Testis (tissue), 3 donors: ENCODE measurements around the gene OPALIN. TPM values are rescaled to one million over a fixed set of nuclear protein-coding genes. Genes with fewer than 3 reads are reported as not detected.

Experiments
- DNase-seq: peaks from one replicate; pipeline ENCODE4 v3.0.0-alpha.2; 2019
- H3K27ac ChIP-seq, 2 donors: fragments of 200-600 bp; sonication (generic); one replicate each; pipeline ENCODE4 v1.5.1; 2019
- H3K27me3 ChIP-seq: fragments of 200-600 bp; sonication (generic); one replicate; pipeline ENCODE4 v1.5.1; 2019
- H3K36me3 ChIP-seq: fragments of 200-600 bp; sonication (generic); one replicate; pipeline ENCODE4 v1.5.1; 2017; ENCODE audit warnings: low read depth; ENCODE audit errors: missing control alignments
- H3K4me1 ChIP-seq: fragments of 200-600 bp; sonication (generic); one replicate; pipeline ENCODE4 v1.5.1; 2019
- H3K4me3 ChIP-seq, 2 donors: fragments of 200-600 bp; sonication (generic); one replicate each; pipeline ENCODE4 v1.5.1; 2017 to 2019
- H3K9me3 ChIP-seq: fragments of 200-600 bp; sonication (generic); one replicate; pipeline ENCODE4 v1.5.1; 2017
- CTCF ChIP-seq, 3 experiments: fragments of 450-650 bp in 2 of 3; fragments of 200-600 bp in 1 of 3; sonication (generic) in 1 of 3; IDR thresholded peaks; one replicate each; pipeline ENCODE4 v1.5.1; 2016 to 2019; ENCODE audit warnings: antibody characterized with exemption in 3 of 3, mild to moderate bottlenecking in 2 of 3, moderate library complexity in 1 of 3
- POLR2A ChIP-seq: fragments of 450-650 bp; IDR thresholded peaks from one replicate; pipeline ENCODE4 v1.6.1; 2017; ENCODE audit warnings: antibody characterized with exemption, mild to moderate bottlenecking, moderate library complexity
- WGBS, 2 donors: methylation state at CpG; one replicate each; pipeline ENCODE4 v1.1.5; 2018; 5-methylcytosine and 5-hydroxymethylcytosine counted together
- intact Hi-C: fragments of 100-400 bp; cut with DNase I; formaldehyde crosslinking; loops from one replicate; pipeline ENCODE4 v1.15.1; 2023; ENCODE audit warnings: low total_unique reads
- polyA plus RNA-seq: library from polyadenylated mRNA; stranded (reverse); fragments of 350-450 nt; fragmentation: Illumina TruSeq; extraction: RNeasy Lipid Tissue Mini Kit (QIAGEN cat#74804); gene quantifications from one replicate; pipeline ENCODE4 v1.2.3, GENCODE V29; 2014; ENCODE audit warnings: low read depth, low replicate concordance; ENCODE audit not compliant: insufficient read depth
- total RNA-seq, 2 donors: library from RNA; depleted of rRNA; stranded (reverse); fragments of >200 nt; gene quantifications; one replicate each; pipeline ENCODE4 v1.2.3, GENCODE V29; 2016

The OPALIN gene
- total and polyA plus RNA-seq, 3 donors from 2014 or later: not detected

GRCh38 chr10:96304230-96304629 is 54.6 kb downstream of the OPALIN start, which contains the start of gene DNTT:
TSS of gene DNTT (plus strand) at chr10:96304434. CDS start at chr10:96304498, 64 bp downstream.
- Histone ChIP-seq H3K27me3 (no peaks in the 10 kb centered on the region), H3K36me3 (no peaks in the 10 kb centered on the region), H3K27ac (no peak within 1 kb of the TSS), H3K4me1 (no peaks in the 10 kb centered on the region), H3K4me3 (no peak within 1 kb of the TSS), H3K9me3 (no peaks in the 10 kb centered on the region)
- intact Hi-C loops: no loop called here
- no peak for TF ChIP-seq CTCF (IDR thresholded peaks at IDR 0.05)
- TF ChIP-seq POLR2A: no peak
- DNase-seq: no peak
- 82 to 85% methylated on average over 5 to 8 of the region's 8 CpGs for WGBS, 2 donors

GRCh38 chr10:96301616-96302015 is 57.2 kb downstream of the OPALIN start:
- no peak for DNase-seq
- Histone ChIP-seq H3K27ac (no peak overlapping the region), H3K27me3 (no peaks in the 10 kb centered on the region), H3K4me3 (no peak overlapping the region), H3K4me1 (no peaks in the 10 kb centered on the region), H3K36me3 (no peaks in the 10 kb centered on the region), H3K9me3 (no peaks in the 10 kb centered on the region)
- TF ChIP-seq POLR2A (no peak), CTCF (IDR thresholded peaks at IDR 0.05) (no peak)
- WGBS, 2 donors: 53 to 69% methylated on average over 1 of the region's 1 CpG
- intact Hi-C loops: no loop called here

DNA sequence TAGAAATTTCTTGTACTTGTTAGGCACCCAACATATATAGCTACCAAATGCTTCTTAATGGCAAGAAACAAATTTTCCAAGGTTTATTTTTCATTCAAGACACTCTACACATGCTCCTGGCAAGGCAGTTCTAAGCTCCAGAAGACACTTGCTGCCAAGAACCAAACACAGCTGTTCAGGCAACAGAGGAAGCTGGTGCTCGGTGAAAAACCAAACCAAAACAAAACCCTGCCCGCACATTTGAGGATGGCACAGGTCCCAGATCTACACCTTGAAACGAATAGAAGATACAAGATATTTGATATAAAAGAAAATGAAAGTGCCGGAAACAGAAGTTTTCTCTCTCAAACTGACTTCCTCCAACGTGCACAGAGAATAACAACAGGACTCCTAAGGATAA is 59.4 kb downstream of the OPALIN start:
- DNase-seq: no peak
- H3K36me3 ChIP-seq: no peaks in the 10 kb centered on the region
- no peaks in the 10 kb centered on the region for H3K27me3 ChIP-seq
- 29 to 44% methylated on average over 5 of the region's 5 CpGs for WGBS, 2 donors
- H3K4me1 ChIP-seq: no peaks in the 10 kb centered on the region
- intact Hi-C loops: no loop called here
- H3K4me3 ChIP-seq: no peak overlapping the region
- no peak overlapping the region for H3K27ac ChIP-seq
- no peak for TF ChIP-seq CTCF (IDR thresholded peaks at IDR 0.05)
- TF ChIP-seq POLR2A: no peak
- H3K9me3 ChIP-seq: no peaks in the 10 kb centered on the region

DNA sequence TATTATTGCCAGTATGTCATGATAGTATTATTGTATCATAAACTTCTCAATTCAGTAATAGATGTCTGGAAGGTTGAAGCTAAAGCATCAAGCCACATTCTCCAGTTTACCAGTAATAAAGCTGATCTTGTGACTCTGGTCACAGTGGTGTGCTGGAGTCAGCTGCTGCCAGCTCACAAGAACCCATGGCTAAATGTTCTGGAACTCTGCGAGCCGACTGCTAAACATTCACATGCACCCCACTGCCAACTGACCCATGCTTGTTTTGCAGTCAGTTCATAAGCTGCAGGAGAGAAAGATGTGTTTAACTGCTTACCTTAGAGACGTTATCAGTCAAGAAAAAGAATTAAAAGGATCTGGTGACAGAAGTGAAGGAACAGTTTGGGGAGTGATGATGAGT is 60.4 kb downstream of the OPALIN start:
- H3K36me3 ChIP-seq: no peaks in the 10 kb centered on the region
- no peak overlapping the region for H3K4me3 ChIP-seq
- intact Hi-C loops: no loop called here
- DNase-seq: no peak
- H3K9me3 ChIP-seq: no peaks in the 10 kb centered on the region
- TF ChIP-seq POLR2A (no peak), CTCF (IDR thresholded peaks at IDR 0.05) (no peak)
- H3K27me3 ChIP-seq: no peaks in the 10 kb centered on the region
- no peak overlapping the region for H3K27ac ChIP-seq
- H3K4me1 ChIP-seq: no peaks in the 10 kb centered on the region
- 81 to 84% methylated on average over 3 of the region's 3 CpGs for WGBS, 2 donors

DNA sequence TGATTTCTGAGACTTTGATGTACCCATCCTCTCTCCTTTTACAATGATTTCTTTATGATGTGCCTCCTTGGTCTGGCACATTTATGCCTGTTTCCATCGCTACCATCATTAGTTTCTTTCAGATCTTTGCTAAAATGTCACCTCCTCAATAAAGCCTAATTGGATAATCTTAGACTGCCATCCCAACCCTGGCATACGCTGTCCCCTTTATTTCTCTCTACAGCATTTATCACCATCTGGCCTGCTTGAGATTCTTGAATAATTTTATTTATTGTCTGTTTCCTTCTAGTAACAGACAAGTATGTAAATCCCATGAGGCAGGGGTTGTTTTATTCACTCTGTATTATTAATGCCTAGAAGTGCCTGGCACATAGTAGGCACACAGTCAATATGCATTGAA is 61.3 kb downstream of the OPALIN start:
- no peak for DNase-seq
- Histone ChIP-seq H3K36me3 (no peaks in the 10 kb centered on the region), H3K27me3 (no peaks in the 10 kb centered on the region), H3K9me3 (no peaks in the 10 kb centered on the region), H3K4me3 (no peak overlapping the region), H3K27ac (no peak overlapping the region), H3K4me1 (no peaks in the 10 kb centered on the region)
- WGBS, 2 donors: 82 to 94% methylated on average over 2 of the region's 2 CpGs
- intact Hi-C loops: no loop called here
- TF ChIP-seq CTCF (IDR thresholded peaks at IDR 0.05) (no peak), POLR2A (no peak)
